ENCODE measurements around the gene CYTL1. TPM values are rescaled to one million over a fixed set of nuclear protein-coding genes. Genes with fewer than 3 reads are reported as not detected.
A peak's percentile ranks its signal among the peaks of the same experiment; 100 is the strongest.

The CYTL1 gene
- total RNA-seq, 2 donors from 2014 or later, result 2.2 to 3.7 TPM

- no peak for TF ChIP-seq CTCF (conservative IDR thresholded peaks at IDR 0.05)
- H3K4me3 Mint-ChIP-seq, result no peak overlapping the region
- no peaks in the 10 kb centered on the region for H3K4me1 Mint-ChIP-seq
- Histone ChIP-seq H3K27ac (ENCODE audit: low read depth, low read length) (no peak overlapping the region), H3K27me3 (ENCODE audit: control insufficient read depth, insufficient read depth, low read length, poor library complexity, severe bottlenecking) (no peaks in the 10 kb centered on the region), H3K9ac (ENCODE audit: extremely low read depth, low read length, poor library complexity, severe bottlenecking) (no peak overlapping the region), H3K4me3 (ENCODE audit: low read length) (no peak overlapping the region), H3K4me1 (ENCODE audit: control insufficient read depth, insufficient read depth, low read length) (no peaks in the 10 kb centered on the region), H3K36me3 (ENCODE audit: control insufficient read depth, insufficient read depth, low read length) (no peaks in the 10 kb centered on the region), H3K9me3 (ENCODE audit: control insufficient read depth, low read length) (no peaks in the 10 kb centered on the region)
- H3K36me3 Mint-ChIP-seq (ENCODE audit: low read depth), result no peaks in the 10 kb centered on the region
- no peak for DNase-seq
- peaks cover 8% of the 10 kb centered on the region for H3K9me3 Mint-ChIP-seq
- peaks cover 5% of the 10 kb centered on the region for H3K27me3 Mint-ChIP-seq (ENCODE audit: insufficient read depth)
- no peak overlapping the region for H3K27ac Mint-ChIP-seq
- WGBS, 2 experiments (ENCODE audit: insufficient coverage in 1 of 2, insufficient read length in 1 of 2), result 85 to 89% methylated on average over 2 to 3 of the region's 3 CpGs
Observed at GRCh38 chr4:5044341-5044740, 25.1 kb upstream of the CYTL1 start.

GRCh38 chr4:5043579-5043978, 24.3 kb upstream of the CYTL1 start:
- DNase-seq, result peak; percentile 64
- 81 to 87% methylated on average over 2 to 6 of the region's 6 CpGs for WGBS, 2 experiments (ENCODE audit: insufficient coverage in 1 of 2, insufficient read length in 1 of 2)
- TF ChIP-seq CTCF (conservative IDR thresholded peaks at IDR 0.05), result no peak
- H3K9ac ChIP-seq (ENCODE audit: extremely low read depth, low read length, poor library complexity, severe bottlenecking), result no peak overlapping the region
- no peak overlapping the region for H3K27ac ChIP-seq (ENCODE audit: low read depth, low read length)
- no peaks in the 10 kb centered on the region for H3K9me3 ChIP-seq (ENCODE audit: control insufficient read depth, low read length)
- no peaks in the 10 kb centered on the region for H3K27me3 ChIP-seq (ENCODE audit: control insufficient read depth, insufficient read depth, low read length, poor library complexity, severe bottlenecking)
- no peaks in the 10 kb centered on the region for H3K36me3 Mint-ChIP-seq (ENCODE audit: low read depth)
- no peaks in the 10 kb centered on the region for H3K4me1 ChIP-seq (ENCODE audit: control insufficient read depth, insufficient read depth, low read length)
- no peak overlapping the region for H3K27ac Mint-ChIP-seq
- no peaks in the 10 kb centered on the region for H3K4me1 Mint-ChIP-seq
- H3K4me3 ChIP-seq (ENCODE audit: low read length), result no peak overlapping the region
- H3K9me3 Mint-ChIP-seq, result peaks cover 8% of the 10 kb centered on the region
- peaks cover 5% of the 10 kb centered on the region for H3K27me3 Mint-ChIP-seq (ENCODE audit: insufficient read depth)
- no peak overlapping the region for H3K4me3 Mint-ChIP-seq
- H3K36me3 ChIP-seq (ENCODE audit: control insufficient read depth, insufficient read depth, low read length), result no peaks in the 10 kb centered on the region

GRCh38 chr4:5041699-5042098, 22.4 kb upstream of the CYTL1 start:
- H3K9me3 ChIP-seq (ENCODE audit: control insufficient read depth, low read length), result no peaks in the 10 kb centered on the region
- Mint-ChIP-seq H3K36me3 (ENCODE audit: low read depth) (no peaks in the 10 kb centered on the region), H3K27ac (no peak overlapping the region), H3K4me3 (no peak overlapping the region), H3K9me3 (peaks cover 8% of the 10 kb centered on the region), H3K27me3 (ENCODE audit: insufficient read depth) (peaks cover 5% of the 10 kb centered on the region), H3K4me1 (no peaks in the 10 kb centered on the region)
- no peaks in the 10 kb centered on the region for H3K4me1 ChIP-seq (ENCODE audit: control insufficient read depth, insufficient read depth, low read length)
- 94 to 96% methylated on average over 7 of the region's 7 CpGs for WGBS, 2 experiments (ENCODE audit: insufficient coverage in 1 of 2, insufficient read length in 1 of 2)
- no peak for TF ChIP-seq CTCF (conservative IDR thresholded peaks at IDR 0.05)
- no peak overlapping the region for H3K9ac ChIP-seq (ENCODE audit: extremely low read depth, low read length, poor library complexity, severe bottlenecking)
- no peak for DNase-seq
- no peak overlapping the region for H3K4me3 ChIP-seq (ENCODE audit: low read length)
- no peaks in the 10 kb centered on the region for H3K36me3 ChIP-seq (ENCODE audit: control insufficient read depth, insufficient read depth, low read length)
- no peaks in the 10 kb centered on the region for H3K27me3 ChIP-seq (ENCODE audit: control insufficient read depth, insufficient read depth, low read length, poor library complexity, severe bottlenecking)
- H3K27ac ChIP-seq (ENCODE audit: low read depth, low read length), result no peak overlapping the region
